A673 (cell line): ENCODE results near the gene INAVA. TPM values are rescaled to one million over a fixed set of nuclear protein-coding genes. Genes with fewer than 3 reads are reported as not detected.

Experiments
- BruUV-seq: library from RNA; stranded (reverse); fragments of 400-500 nt; replicated peaks from 2 replicates; lab custom pipeline; 2021; lab: Mats Ljungman, UMichigan
- CTCF ChIA-PET: fragments of 300-600 bp; sonication (Branson Sonifier 250); formaldehyde crosslinking; loops from one replicate; lab custom pipeline; 2022; ENCODE audit warnings: antibody characterized with exemption; lab: Charles Lee
- POLR2A ChIA-PET: fragments of 300-600 bp; sonication (Branson Sonifier 250); formaldehyde crosslinking; loops from one replicate; lab custom pipeline; 2022; ENCODE audit warnings: antibody characterized with exemption; ENCODE audit not compliant: low non-redundant PET; lab: Charles Lee
- DNase-seq: peaks from one replicate; pipeline ENCODE4 v3.0.0-alpha.2; 2015; ENCODE audit warnings: low spot score
- H3K27ac ChIP-seq: fragments of 200-600 bp; sonication (generic); 2 replicates; pipeline ENCODE4 v1.5.1; 2016; ENCODE audit warnings: mixed run types, low read depth, mild to moderate bottlenecking, mixed read lengths, antibody characterized with exemption, low read length; ENCODE audit not compliant: poor library complexity, severe bottlenecking
- H3K27me3 ChIP-seq: fragments of 200-600 bp; sonication (generic); replicated peaks from 2 replicates; pipeline ENCODE4 v1.6.1; 2017; ENCODE audit warnings: mixed run types, low read depth, mild to moderate bottlenecking, mixed read lengths, antibody characterized with exemption, low read length; ENCODE audit not compliant: insufficient read depth, poor library complexity
- H3K36me3 ChIP-seq: fragments of 200-600 bp; sonication (generic); 2 replicates; pipeline ENCODE4 v1.6.1; 2016; ENCODE audit warnings: mixed run types, mild to moderate bottlenecking, mixed read lengths, antibody characterized with exemption, low read length; ENCODE audit not compliant: insufficient read depth, poor library complexity, severe bottlenecking
- H3K4me1 ChIP-seq: fragments of 200-600 bp; sonication (generic); 2 replicates; pipeline ENCODE4 v1.6.1; 2017; ENCODE audit warnings: mixed run types, mild to moderate bottlenecking, mixed read lengths, antibody characterized with exemption, low read length; ENCODE audit not compliant: insufficient read depth, poor library complexity, severe bottlenecking
- H3K4me3 ChIP-seq: fragments of 200-600 bp; sonication (generic); 2 replicates; pipeline ENCODE4 v1.5.1; 2016; ENCODE audit warnings: low read depth, mixed run types, mild to moderate bottlenecking, mixed read lengths, low read length; ENCODE audit not compliant: poor library complexity, severe bottlenecking
- H3K9me3 ChIP-seq: fragments of 200-600 bp; sonication (generic); 2 replicates; pipeline ENCODE4 v1.6.1; 2016; ENCODE audit warnings: mixed run types, low read depth, mild to moderate bottlenecking, mixed read lengths, antibody characterized with exemption, low read length; ENCODE audit not compliant: poor library complexity, severe bottlenecking
- CTCF ChIP-seq: fragments of 300-800, 200-600 bp; sonication (generic); conservative IDR thresholded peaks from 2 replicates; pipeline ENCODE4 v1.5.1; 2017; ENCODE audit warnings: low read depth, mild to moderate bottlenecking, antibody characterized with exemption, low read length, moderate library complexity, mixed read lengths
- EZH2 ChIP-seq: fragments of 200-600 bp; sonication (generic); IDR thresholded peaks from 2 replicates; pipeline ENCODE4 v1.6.1; 2017; ENCODE audit warnings: borderline replicate concordance, low read depth, mild to moderate bottlenecking, mixed read lengths, antibody characterized with exemption, low read length; ENCODE audit not compliant: poor library complexity, severe bottlenecking
- intact Hi-C: fragments of 100-400 bp; cut with micrococcal nuclease; formaldehyde crosslinking; loops from one replicate; pipeline ENCODE4 v1.10.0; 2022; ENCODE audit not compliant: unreplicated experiment
- total RNA-seq: library from RNA; stranded (reverse); gene quantifications from 2 replicates; pipeline ENCODE4 v1.2.3, GENCODE V29; 2021

Gene INAVA
- total RNA-seq, 1 experiment from 2014 or later, result 0.45 TPM

- BruUV-seq, result no TSS peak
- H3K27ac ChIP-seq, result no peak overlapping the region
- TF ChIP-seq CTCF, result no peak
- no peak for TF ChIP-seq EZH2
- no peaks in the 10 kb centered on the region for H3K36me3 ChIP-seq
- CTCF ChIA-PET, result no interaction called here
- H3K4me3 ChIP-seq, result no peak overlapping the region
- no peaks in the 10 kb centered on the region for H3K4me1 ChIP-seq
- no peak for DNase-seq
- intact Hi-C loops, result no loop called here
- peaks cover 4% of the 10 kb centered on the region for H3K27me3 ChIP-seq
- no peaks in the 10 kb centered on the region for H3K9me3 ChIP-seq
- POLR2A ChIA-PET, result interaction anchor here (0.7 kb wide), 1 partner anchor 11 kb away, joined by 7 read pairs; no protein-coding TSS in a partner anchor
Observed at GRCh38 chr1:200880212-200880611, 14.5 kb upstream of the INAVA start.

- intact Hi-C loops, result no loop called here
- POLR2A ChIA-PET, result no interaction called here
- Histone ChIP-seq H3K36me3 (no peaks in the 10 kb centered on the region), H3K4me1 (no peaks in the 10 kb centered on the region), H3K4me3 (no peak overlapping the region), H3K27me3 (no peaks in the 10 kb centered on the region), H3K27ac (no peak overlapping the region), H3K9me3 (no peaks in the 10 kb centered on the region)
- BruUV-seq, result no TSS peak
- CTCF ChIA-PET, result no interaction called here
- DNase-seq, result no peak
- TF ChIP-seq CTCF (no peak), EZH2 (no peak)
Observed at GRCh38 chr1:200883118-200883517, 11.6 kb upstream of the INAVA start.

- TF ChIP-seq EZH2, result no peak
- TF ChIP-seq CTCF, result no peak
- BruUV-seq, result no TSS peak
- no peaks in the 10 kb centered on the region for H3K36me3 ChIP-seq
- intact Hi-C loops, result no loop called here
- H3K9me3 ChIP-seq, result no peaks in the 10 kb centered on the region
- H3K4me1 ChIP-seq, result no peaks in the 10 kb centered on the region
- H3K27me3 ChIP-seq, result peaks cover under 1% of the 10 kb centered on the region
- no peak overlapping the region for H3K27ac ChIP-seq
- DNase-seq, result no peak
- no peak overlapping the region for H3K4me3 ChIP-seq
- ChIA-PET POLR2A (no interaction called here), CTCF (no interaction called here)
Observed at GRCh38 chr1:200885623-200886402, 8.9 kb upstream of the INAVA start.
